Gastrocnemius medialis (tissue), 4 donors: ENCODE data around the gene RSPH1.

Experiments
- CTCF ChIP-seq, 5 experiments: fragments of 450-650 bp in 3 of 5; fragments of 200-600 bp in 2 of 5; sonication (generic) in 2 of 5; IDR thresholded peaks in 4 of 5; conservative IDR thresholded peaks in 1 of 5; 1 replicate in 4 of 5; 2 replicates in 1 of 5; pipeline ENCODE4 v1.5.1; 2016 to 2019; ENCODE audit warnings: antibody characterized with exemption in 5 of 5, mild to moderate bottlenecking in 3 of 5, moderate library complexity in 3 of 5
- POLR2A ChIP-seq, 2 donors: fragments of 450-650 bp; IDR thresholded peaks; one replicate each; pipeline ENCODE4 v1.6.1; 2017; ENCODE audit warnings: antibody characterized with exemption in 2 of 2, mild to moderate bottlenecking in 2 of 2, moderate library complexity in 2 of 2

- TF ChIP-seq CTCF (IDR thresholded peaks at IDR 0.05 in 4 of 5, conservative IDR thresholded peaks at IDR 0.05 in 1 of 5), result no peak
- no peak for TF ChIP-seq POLR2A (IDR thresholded peaks at IDR 0.05)
These were observed 47.3 kb downstream of the RSPH1 start for GRCh38 chr21:42448686-42449085.
